Measurements from ENCODE around the gene ATIC. TPM values are rescaled to one million over a fixed set of nuclear protein-coding genes. Genes with fewer than 3 reads are reported as not detected.

Gene ATIC
- polyA plus RNA-seq, 3 donors from 2014 or later = 97.5 to 106 (median 103) TPM

GRCh38 chr2:215395687-215396460 is 84.0 kb downstream of the ATIC start:
- no peak for DNase-seq
- no peak overlapping the region for H3K27ac Mint-ChIP-seq
- peaks cover 0 to 3% (median 3%) of the 10 kb centered on the region in 3 donors for H3K27me3 Mint-ChIP-seq (ENCODE audit: low read depth in 3 of 3)
- H3K4me1 Mint-ChIP-seq = no peaks in the 10 kb centered on the region
- H3K9me3 Mint-ChIP-seq = no peaks in the 10 kb centered on the region
- H3K4me3 Mint-ChIP-seq = no peak overlapping the region
- no peaks in the 10 kb centered on the region for H3K36me3 Mint-ChIP-seq

- Mint-ChIP-seq H3K36me3 (no peaks in the 10 kb centered on the region), H3K9me3 (no peaks in the 10 kb centered on the region), H3K27me3 (ENCODE audit: low read depth in 3 of 3) (peaks cover 0 to 3% (median 3%) of the 10 kb centered on the region in 3 donors), H3K4me1 (no peaks in the 10 kb centered on the region), H3K4me3 (no peak overlapping the region), H3K27ac (no peak overlapping the region)
- DNase-seq = no peak
These were observed 84.9 kb downstream of the ATIC start for GRCh38 chr2:215396595-215397313.

GRCh38 chr2:215397632-215398341 is 85.9 kb downstream of the ATIC start:
- no peaks in the 10 kb centered on the region for H3K36me3 Mint-ChIP-seq
- H3K9me3 Mint-ChIP-seq = no peaks in the 10 kb centered on the region
- H3K27me3 Mint-ChIP-seq (ENCODE audit: low read depth in 3 of 3) = peaks cover 0 to 3% (median 3%) of the 10 kb centered on the region in 3 donors
- no peak for DNase-seq
- H3K27ac Mint-ChIP-seq = no peak overlapping the region
- H3K4me1 Mint-ChIP-seq = no peaks in the 10 kb centered on the region
- H3K4me3 Mint-ChIP-seq = no peak overlapping the region

DNA sequence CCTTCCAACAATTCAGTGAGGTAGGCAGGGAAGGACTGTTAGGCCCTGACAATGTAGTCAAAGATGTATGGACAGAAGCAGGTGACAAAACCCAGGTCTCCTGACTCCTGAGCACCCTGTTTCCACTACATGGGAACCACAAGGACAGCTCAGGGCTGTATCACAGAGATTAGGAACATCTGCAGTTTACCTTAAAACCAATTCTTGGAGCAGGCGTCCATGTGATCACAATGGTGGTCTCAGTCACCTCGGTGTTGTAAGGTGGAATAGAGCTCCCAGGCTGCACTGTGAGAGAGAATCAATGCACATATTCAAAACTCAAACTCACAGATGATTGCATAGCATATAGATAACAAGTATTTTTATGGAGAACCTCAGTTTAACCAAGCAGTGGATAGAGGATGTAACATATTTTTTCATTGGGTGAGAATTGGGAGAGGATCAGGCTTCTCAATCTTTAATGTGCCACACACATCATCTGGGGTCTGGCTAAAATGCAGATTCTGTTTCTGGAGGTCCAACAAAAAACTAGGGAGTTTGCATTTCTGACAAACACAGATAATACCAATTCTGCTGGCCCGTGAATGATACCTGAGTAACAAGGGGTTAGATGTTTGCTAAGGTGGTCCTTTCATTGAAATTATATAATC is 87.3 kb downstream of the ATIC start:
- Mint-ChIP-seq H3K27ac (no peak overlapping the region), H3K9me3 (no peaks in the 10 kb centered on the region), H3K27me3 (ENCODE audit: low read depth in 3 of 3) (peaks cover 0 to 3% (median 3%) of the 10 kb centered on the region in 3 donors), H3K36me3 (no peaks in the 10 kb centered on the region), H3K4me3 (no peak overlapping the region), H3K4me1 (no peaks in the 10 kb centered on the region)
- no peak for DNase-seq

Other genes starting within 250 kb of the ATIC start
- gene ABCA12, start 173.4 kb upstream of the ATIC start, polyA plus RNA-seq = not detected
- under 1 TPM in 1 of 3 donors, not detected in 2; 0.69 TPM for gene FN1, start 124.0 kb downstream of the ATIC start, polyA plus RNA-seq

Measured in immature natural killer cell (primary cell).